ENCODE measurements around the gene TEN1.

TEN1 gene

GRCh38 chr17:75937652-75938051 lies 41.4 kb upstream of the TEN1 start:
- no peak overlapping the region for H3K4me3 ChIP-seq (ENCODE audit: low read length)
- H3K27ac ChIP-seq (ENCODE audit: low read length), result no peak overlapping the region
- H4K20me1 ChIP-seq (ENCODE audit: insufficient read depth, low read length), result no peaks in the 10 kb centered on the region
- H3K9me3 ChIP-seq (ENCODE audit: insufficient read depth, low read length), result no peaks in the 10 kb centered on the region
- H2AFZ ChIP-seq (ENCODE audit: low read depth, low read length), result no peak overlapping the region
- H3K9ac ChIP-seq (ENCODE audit: low read length), result no peak overlapping the region
- H3K27me3 ChIP-seq (ENCODE audit: low read depth, low read length), result no peaks in the 10 kb centered on the region
- 0 out of 2 replicates have a peak, but pooled peaks cover 4% of the 10 kb centered on the region for H3K79me2 ChIP-seq (ENCODE audit: low read length)
- peaks cover 9% of the 10 kb centered on the region for H3K4me1 ChIP-seq (ENCODE audit: low read length)
- H3K36me3 ChIP-seq (replicated peaks; ENCODE audit: low read depth, low read length), result no peaks in the 10 kb centered on the region
- TF ChIP-seq EZH2phosphoT487 (IDR thresholded peaks at IDR 0.05; ENCODE audit: low read depth) (no peak), CTCF (IDR thresholded peaks at IDR 0.05; ENCODE audit: low read depth, low read length) (no peak)
- H3K4me2 ChIP-seq (ENCODE audit: low read length), result no peak overlapping the region

GRCh38 chr17:75940727-75941441 lies 38.2 kb upstream of the TEN1 start, which contains the start of gene FBF1:
Gene FBF1 (minus strand): TSS chr17:75941042. CDS start chr17:75938149, 2,893 bp downstream.
- Histone ChIP-seq H3K27ac (ENCODE audit: low read length) (no peak within 1 kb of the TSS), H3K4me3 (ENCODE audit: low read length) (peak within 1 kb of the TSS; percentile 84), H3K9ac (ENCODE audit: low read length) (peak within 1 kb of the TSS; percentile 76), H3K27me3 (ENCODE audit: low read depth, low read length) (no peaks in the 10 kb centered on the region), H2AFZ (ENCODE audit: low read depth, low read length) (peak within 1 kb of the TSS; percentile 84), H3K4me2 (ENCODE audit: low read length) (peak within 1 kb of the TSS; percentile 95), H3K9me3 (ENCODE audit: insufficient read depth, low read length) (no peaks in the 10 kb centered on the region), H3K79me2 (ENCODE audit: low read length) (0 out of 2 replicates have a peak, but pooled peaks cover 4% of the 10 kb centered on the region), H3K4me1 (ENCODE audit: low read length) (peaks cover 9% of the 10 kb centered on the region), H4K20me1 (ENCODE audit: insufficient read depth, low read length) (no peaks in the 10 kb centered on the region), H3K36me3 (replicated peaks; ENCODE audit: low read depth, low read length) (no peaks in the 10 kb centered on the region)
- TF ChIP-seq CTCF (IDR thresholded peaks at IDR 0.05; ENCODE audit: low read depth, low read length) (no peak), EZH2phosphoT487 (IDR thresholded peaks at IDR 0.05; ENCODE audit: low read depth) (no peak)

- no peak overlapping the region for H3K27ac ChIP-seq (ENCODE audit: low read length)
- H3K79me2 ChIP-seq (ENCODE audit: low read length), result 0 out of 2 replicates have a peak, but pooled peaks cover 4% of the 10 kb centered on the region
- H3K4me3 ChIP-seq (ENCODE audit: low read length), result peak overlapping the region; percentile 84
- peak overlapping the region; percentile 60 for H3K9ac ChIP-seq (ENCODE audit: low read length)
- no peaks in the 10 kb centered on the region for H3K27me3 ChIP-seq (ENCODE audit: low read depth, low read length)
- no peaks in the 10 kb centered on the region for H4K20me1 ChIP-seq (ENCODE audit: insufficient read depth, low read length)
- TF ChIP-seq EZH2phosphoT487 (IDR thresholded peaks at IDR 0.05; ENCODE audit: low read depth) (no peak), CTCF (IDR thresholded peaks at IDR 0.05; ENCODE audit: low read depth, low read length) (no peak)
- no peaks in the 10 kb centered on the region for H3K36me3 ChIP-seq (replicated peaks; ENCODE audit: low read depth, low read length)
- peak overlapping the region; percentile 84; the same call in 1 of the 2 replicates for H2AFZ ChIP-seq (ENCODE audit: low read depth, low read length)
- no peaks in the 10 kb centered on the region for H3K9me3 ChIP-seq (ENCODE audit: insufficient read depth, low read length)
- H3K4me2 ChIP-seq (ENCODE audit: low read length), result peak overlapping the region; percentile 95
- H3K4me1 ChIP-seq (ENCODE audit: low read length), result peaks cover 9% of the 10 kb centered on the region
These were observed 37.6 kb upstream of the TEN1 start for GRCh38 chr17:75941442-75941819.

- TF ChIP-seq EZH2phosphoT487 (IDR thresholded peaks at IDR 0.05; ENCODE audit: low read depth) (no peak), CTCF (IDR thresholded peaks at IDR 0.05; ENCODE audit: low read depth, low read length) (no peak)
These were observed 36.6 kb upstream of the TEN1 start for GRCh38 chr17:75942473-75942872.

More at GRCh38 chr17:75942473-75942872, 36.6 kb upstream of the TEN1 start:
- H3K9ac ChIP-seq (ENCODE audit: low read length), result no peak overlapping the region
- H2AFZ ChIP-seq (ENCODE audit: low read depth, low read length), result no peak overlapping the region
- peaks cover 9% of the 10 kb centered on the region for H3K4me1 ChIP-seq (ENCODE audit: low read length)
- H3K27me3 ChIP-seq (ENCODE audit: low read depth, low read length), result no peaks in the 10 kb centered on the region
- 0 out of 2 replicates have a peak, but pooled peaks cover 4% of the 10 kb centered on the region for H3K79me2 ChIP-seq (ENCODE audit: low read length)
- no peak overlapping the region for H3K4me2 ChIP-seq (ENCODE audit: low read length)
- H3K9me3 ChIP-seq (ENCODE audit: insufficient read depth, low read length), result no peaks in the 10 kb centered on the region
- no peak overlapping the region for H3K27ac ChIP-seq (ENCODE audit: low read length)
- no peak overlapping the region for H3K4me3 ChIP-seq (ENCODE audit: low read length)
- H4K20me1 ChIP-seq (ENCODE audit: insufficient read depth, low read length), result no peaks in the 10 kb centered on the region
- H3K36me3 ChIP-seq (replicated peaks; ENCODE audit: low read depth, low read length), result no peaks in the 10 kb centered on the region
